A549 treated with RU486 at 1 μM for 4 hours (cell line): ENCODE measurements around the gene ZNF165. TPM values are rescaled to one million over a fixed set of nuclear protein-coding genes. Genes with fewer than 3 reads are reported as not detected.

Source experiments
- total RNA-seq: library from RNA; stranded (reverse); fragments of 200-300 nt; extraction: Qiagen RNA extraction; gene quantifications from 5 replicates; pipeline ENCODE4 v1.2.3, GENCODE V29; 2022; ENCODE audit warnings: low read depth

ZNF165 gene
- total RNA-seq = 0.96 to 1.4 TPM (median 1.1 TPM) in 5 replicates

DNA sequence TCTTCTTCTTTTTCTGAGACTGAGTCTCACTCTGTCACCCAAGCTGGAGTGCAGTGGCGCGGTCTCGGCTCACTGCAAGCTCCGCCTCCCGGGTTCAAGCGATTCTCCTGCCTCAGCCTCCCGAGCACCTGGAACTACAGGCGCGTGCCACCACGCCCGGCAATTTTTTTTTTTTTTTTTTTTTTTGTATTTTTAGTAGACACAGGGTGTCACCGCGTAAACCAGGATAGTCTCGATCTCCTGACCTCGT, at the start of gene ZNF165:
TSS of gene ZNF165 (plus strand) at position 188 of the 250 bp plus-strand sequence. CDS start 4,913 bp downstream, outside the sequence.

DNA sequence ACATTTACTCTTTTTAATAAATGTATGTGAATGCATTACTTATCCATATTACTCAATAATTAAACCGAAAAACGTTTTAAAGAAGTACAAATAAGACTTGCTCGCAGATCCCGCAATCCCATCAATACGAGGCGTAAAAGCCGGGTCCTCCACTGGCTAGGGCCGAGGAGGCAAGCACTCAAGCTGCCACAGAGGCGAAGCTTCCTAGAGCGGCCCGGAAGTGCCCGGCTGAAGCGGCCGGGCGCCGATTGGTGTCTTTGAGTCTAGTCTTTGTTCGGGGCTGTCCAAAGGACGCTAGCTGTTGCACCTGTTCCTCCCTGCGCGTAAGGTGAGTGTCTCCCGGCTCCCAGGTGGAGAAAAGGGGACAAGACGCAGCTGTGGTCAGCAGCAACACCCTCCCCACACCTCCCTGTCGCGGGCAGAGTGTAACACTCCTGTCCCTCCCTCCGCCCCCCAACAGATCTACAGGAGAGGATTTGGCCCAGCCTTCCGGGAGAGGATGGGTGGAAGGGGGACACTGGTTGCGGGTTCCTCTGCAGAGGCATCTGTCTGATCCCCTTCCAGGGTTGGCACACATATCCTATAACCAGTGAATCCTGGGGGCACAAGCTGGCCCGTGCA, 44.1 kb downstream of the ZNF165 start, which contains the start of gene ZSCAN16:
TSS of gene ZSCAN16 (plus strand) at position 260 of the 621 bp plus-strand sequence. CDS start 835 bp downstream, outside the sequence.

Other genes starting within 250 kb of the ZNF165 start
- not detected in 5 replicates for gene OR2B2, start 168.2 kb upstream of the ZNF165 start, total RNA-seq
- gene OR2B6, start 123.3 kb upstream of the ZNF165 start, total RNA-seq = 0.20 to 0.21 TPM in 2 of 5 replicates, not detected in the others
- 4.0 to 5.2 TPM (median 4.9 TPM) in 5 replicates for gene ZSCAN16, start 44.0 kb downstream of the ZNF165 start, total RNA-seq
- gene ZKSCAN8, start 61.3 kb downstream of the ZNF165 start, total RNA-seq = 2.5 to 5.8 TPM (median 5.6 TPM) in 5 replicates
- 5.2 to 8.8 TPM (median 7.4 TPM) in 5 replicates for gene ZSCAN9, start 144.7 kb downstream of the ZNF165 start, total RNA-seq
- gene ZKSCAN4, start 171.7 kb downstream of the ZNF165 start, total RNA-seq = 2.1 to 3.1 TPM (median 2.6 TPM) in 5 replicates
- gene NKAPL, start 178.7 kb downstream of the ZNF165 start, total RNA-seq = not detected in 5 replicates
- 4.4 to 7.3 TPM (median 5.3 TPM) in 5 replicates for gene ZSCAN26, start 186.6 kb downstream of the ZNF165 start, total RNA-seq
- gene PGBD1, start 201.0 kb downstream of the ZNF165 start, total RNA-seq = 4.2 to 5.6 TPM (median 4.9 TPM) in 5 replicates